ENCODE results near the gene RNF223. TPM values are rescaled to one million over a fixed set of nuclear protein-coding genes. Genes with fewer than 3 reads are reported as not detected.

Gene RNF223
- total RNA-seq, 1 donor, result not detected

- H3K4me3 ChIP-seq (ENCODE audit: low read depth, low read length), result no peak overlapping the region
- no peak for DNase-seq (ENCODE audit: low read depth)
- no peak for TF ChIP-seq CTCF (IDR thresholded peaks at IDR 0.05; ENCODE audit: insufficient read depth, low read depth, low read length)
These were observed 15.8 kb upstream of the RNF223 start for GRCh38 chr1:1089731-1090423.

- H3K4me3 ChIP-seq (ENCODE audit: low read depth, low read length), result no peak overlapping the region
- no peak for DNase-seq (ENCODE audit: low read depth)
- no peak for TF ChIP-seq CTCF (IDR thresholded peaks at IDR 0.05; ENCODE audit: insufficient read depth, low read depth, low read length)
These were observed 14.9 kb upstream of the RNF223 start for GRCh38 chr1:1088801-1089680.

GRCh38 chr1:1088029-1088800, 14.1 kb upstream of the RNF223 start:
- DNase-seq (ENCODE audit: low read depth), result no peak
- no peak overlapping the region for H3K4me3 ChIP-seq (ENCODE audit: low read depth, low read length)
- no peak for TF ChIP-seq CTCF (IDR thresholded peaks at IDR 0.05; ENCODE audit: insufficient read depth, low read depth, low read length)

- H3K4me3 ChIP-seq (ENCODE audit: low read depth, low read length), result no peak overlapping the region
- DNase-seq (ENCODE audit: low read depth), result no peak
- no peak for TF ChIP-seq CTCF (IDR thresholded peaks at IDR 0.05; ENCODE audit: insufficient read depth, low read depth, low read length)
These were observed 13.4 kb upstream of the RNF223 start for GRCh38 chr1:1087351-1088028.

- TF ChIP-seq CTCF (IDR thresholded peaks at IDR 0.05; ENCODE audit: insufficient read depth, low read depth, low read length), result no peak
- DNase-seq (ENCODE audit: low read depth), result no peak
- H3K4me3 ChIP-seq (ENCODE audit: low read depth, low read length), result no peak overlapping the region
These were observed 12.8 kb upstream of the RNF223 start for GRCh38 chr1:1086911-1087341.
